Stimulated activated CD8-positive, alpha-beta memory T cell treated with anti-CD3 and anti-CD28 coated beads, Interleukin-15, amount 100 ng/mL, for 48 hours (primary cell): ENCODE measurements around the gene PDE6D.

Experiments used
- DNase-seq, 2 donors: peaks; one replicate each; pipeline ENCODE4 v3.0.0-alpha.2; 2020; ENCODE audit warnings: low read depth in 2 of 2

PDE6D gene

GRCh38 chr2:231780909-231781797, at the start of gene PDE6D:
Gene PDE6D, minus strand, starts transcription at chr2:231781282. Its CDS starts 168 bp downstream, at chr2:231781114.
- peak; percentile 89 to 92 for DNase-seq

- DNase-seq = no peak
Observed at GRCh38 chr2:231821908-231822307, 40.8 kb upstream of the PDE6D start.

GRCh38 chr2:231820786-231821303, 39.8 kb upstream of the PDE6D start:
- DNase-seq = no peak

- no peak for DNase-seq
Observed at GRCh38 chr2:231819447-231820042, 38.5 kb upstream of the PDE6D start.

- no peak for DNase-seq
Observed at GRCh38 chr2:231816327-231817026, 35.4 kb upstream of the PDE6D start.

GRCh38 chr2:231810905-231811304, 29.8 kb upstream of the PDE6D start:
- no peak for DNase-seq

GRCh38 chr2:231807020-231807419, 25.9 kb upstream of the PDE6D start:
- DNase-seq = no peak

GRCh38 chr2:231803501-231804138, 22.5 kb upstream of the PDE6D start:
- no peak for DNase-seq

GRCh38 chr2:231800493-231801091, 19.5 kb upstream of the PDE6D start:
- no peak for DNase-seq

GRCh38 chr2:231795525-231796327, 14.6 kb upstream of the PDE6D start:
- no peak for DNase-seq

- DNase-seq = no peak
Observed at GRCh38 chr2:231794383-231794782, 13.3 kb upstream of the PDE6D start.

- DNase-seq = no peak
Observed at GRCh38 chr2:231791107-231791506, 10.0 kb upstream of the PDE6D start.

GRCh38 chr2:231786917-231787292, 5.8 kb upstream of the PDE6D start:
- no peak for DNase-seq

GRCh38 chr2:231786177-231786916, 5.3 kb upstream of the PDE6D start, which contains the start of gene COPS7B:
Gene COPS7B, plus strand, starts transcription at chr2:231786445. Its CDS starts 2,126 bp downstream, at chr2:231788571.
- peak; percentile 77 to 81 for DNase-seq

GRCh38 chr2:231785822-231786176, 4.7 kb upstream of the PDE6D start:
- DNase-seq = no peak

GRCh38 chr2:231785413-231785812, 4.3 kb upstream of the PDE6D start:
- no peak for DNase-seq

- DNase-seq = no peak
Observed at GRCh38 chr2:231781798-231782726, 980 bp upstream of the PDE6D start.

- DNase-seq = no peak
Observed at GRCh38 chr2:231780123-231780908, 766 bp downstream of the PDE6D start.
